8988T (cell line): ENCODE results near the gene RSPRY1.

Experiments used
- DNase-seq: peaks from one replicate; pipeline ENCODE4 v3.0.0; 2011

The RSPRY1 gene

GRCh38 chr16:57152096-57153093 is 33.7 kb upstream of the RSPRY1 start:
- DNase-seq: no peak

- no peak for DNase-seq
Measured at GRCh38 chr16:57153841-57154240, 32.3 kb upstream of the RSPRY1 start.

GRCh38 chr16:57155702-57156350 is 30.3 kb upstream of the RSPRY1 start:
- DNase-seq: no peak

GRCh38 chr16:57156351-57156703 is 29.8 kb upstream of the RSPRY1 start:
- no peak for DNase-seq

- DNase-seq: no peak
Measured at GRCh38 chr16:57157533-57157932, 28.6 kb upstream of the RSPRY1 start.

GRCh38 chr16:57159447-57159846 is 26.7 kb upstream of the RSPRY1 start:
- DNase-seq: no peak

- DNase-seq: no peak
Measured at GRCh38 chr16:57163842-57164241, 22.3 kb upstream of the RSPRY1 start.

GRCh38 chr16:57165483-57165882 is 20.6 kb upstream of the RSPRY1 start:
- DNase-seq: no peak

GRCh38 chr16:57165938-57166337 is 20.2 kb upstream of the RSPRY1 start:
- no peak for DNase-seq

GRCh38 chr16:57166451-57166850 is 19.7 kb upstream of the RSPRY1 start:
- DNase-seq: no peak

- DNase-seq: no peak
Measured at GRCh38 chr16:57166951-57167350, 19.2 kb upstream of the RSPRY1 start.

- DNase-seq: no peak
Measured at GRCh38 chr16:57167538-57167937, 18.6 kb upstream of the RSPRY1 start.

GRCh38 chr16:57167953-57168352 is 18.2 kb upstream of the RSPRY1 start:
- DNase-seq: no peak

- no peak for DNase-seq
Measured at GRCh38 chr16:57169327-57169726, 16.8 kb upstream of the RSPRY1 start.

- no peak for DNase-seq
Measured at GRCh38 chr16:57172721-57173290, 13.3 kb upstream of the RSPRY1 start.

GRCh38 chr16:57175896-57176295 is 10.2 kb upstream of the RSPRY1 start:
- DNase-seq: no peak

- no peak for DNase-seq
Measured at GRCh38 chr16:57178196-57178595, 7.9 kb upstream of the RSPRY1 start.

GRCh38 chr16:57178793-57179212 is 7.3 kb upstream of the RSPRY1 start:
- no peak for DNase-seq

GRCh38 chr16:57179215-57179828 is 6.8 kb upstream of the RSPRY1 start:
- no peak for DNase-seq

GRCh38 chr16:57184113-57184512 is 2.0 kb upstream of the RSPRY1 start:
- no peak for DNase-seq

GRCh38 chr16:57184887-57185445 is 1.2 kb upstream of the RSPRY1 start:
- no peak for DNase-seq

GRCh38 chr16:57185446-57185944 is 634 bp upstream of the RSPRY1 start:
- DNase-seq: peak; percentile 33
